Heart left ventricle (tissue), 13 donors: ENCODE measurements around the gene ARMH3.

Experiments used
- CTCF ChIP-seq, 12 donors: fragments of 200-600 bp; sonication (generic) in 4 of 12; IDR thresholded peaks; one replicate each; pipeline versions ENCODE4 v1.5.0 to v1.8.0; 2018 to 2022; ENCODE audit warnings: antibody characterized with exemption in 12 of 12, mild to moderate bottlenecking in 5 of 12
- POLR2A ChIP-seq, 2 donors: fragments of 450-650 bp; IDR thresholded peaks; one replicate each; pipeline ENCODE4 v1.6.1; 2017; ENCODE audit warnings: antibody characterized with exemption in 2 of 2, mild to moderate bottlenecking in 2 of 2, moderate library complexity in 2 of 2
- donor health status: ischemic (EF 13 %, LVEDD 7.1; RV severe dilation, severe dysfunction).
- donor health status: DM: no; HTN: yes; CAD: no.
- donor health status: DM: no; HTN: no; CAD: no.
- donor health status: ischemic (EF 25% LVEDD 6.9; RV normal size, moderate dysfunction).
- donor health status: ischemic (EF 25% LVEDD 5.7; RV mildly dilated, moderate dysfunction).
- donor health status: ischemic (EF 35%, LVEDD 5.7; RV mildly dilated, moderate dysfunction).
- donor health status: nonischemic (EF 11% LVEDD 7.7; RV severe dilation, severe dysfunction).
- donor health status: DM: yes; HTN: yes; CAD: no.
- donor health status: PGD.
- donor health status: ischemic (EF 29% LVEDD 5.4; RV normal size, mild dysfunction).
- donor health status: nonischemic (EF 23%, LVEDD 6.1; RV moderate dilation, normal function).

GRCh38 chr10:101880232-101880573, 175.8 kb downstream of the ARMH3 start:
- no peak for TF ChIP-seq POLR2A (IDR thresholded peaks at IDR 0.05)
- no peak for TF ChIP-seq CTCF (IDR thresholded peaks at IDR 0.05)
